Lower lobe of right lung (tissue), 2 donors: ENCODE results near the gene EDN1. TPM values are rescaled to one million over a fixed set of nuclear protein-coding genes. Genes with fewer than 3 reads are reported as not detected.
"Not testable (repeated sequence)": the region's sequence is repeated elsewhere in the genome, so short reads cannot be mapped to it uniquely, and the experiment has no call there.

Experiments
- ATAC-seq, 2 donors: fragments of 200-7000 bp; cut with Tn5 transposase; one replicate each; pipeline ENCODE4 v1.9.1; 2020 to 2022; ENCODE audit warnings: mild to moderate bottlenecking in 2 of 2, moderate library complexity in 2 of 2
- DNase-seq: peaks from one replicate; pipeline ENCODE4 v3.0.0-alpha.2; 2020
- H3K27ac ChIP-seq: fragments of 200-600 bp; one replicate; pipeline ENCODE4 v1.8.0; 2022
- H3K27me3 ChIP-seq: fragments of 200-600 bp; one replicate; pipeline ENCODE4 v1.8.0; 2022; ENCODE audit warnings: low read depth
- H3K36me3 ChIP-seq: fragments of 200-600 bp; one replicate; pipeline ENCODE4 v1.8.0; 2022; ENCODE audit warnings: mild to moderate bottlenecking
- H3K4me1 ChIP-seq: fragments of 200-600 bp; one replicate; pipeline ENCODE4 v1.8.0; 2022
- H3K4me3 ChIP-seq: fragments of 200-600 bp; one replicate; pipeline ENCODE4 v1.8.0; 2022; ENCODE audit warnings: mild to moderate bottlenecking
- H3K9me3 ChIP-seq: fragments of 200-600 bp; one replicate; pipeline ENCODE4 v1.8.0; 2022
- CTCF ChIP-seq: fragments of 200-600 bp; IDR thresholded peaks from one replicate; pipeline ENCODE4 v1.8.0; 2022; ENCODE audit warnings: antibody characterized with exemption, mild to moderate bottlenecking
- intact Hi-C: fragments of 100-400 bp; cut with DNase I; formaldehyde crosslinking; loops from one replicate; pipeline ENCODE4 v1.11.0; 2022
- total RNA-seq: library from RNA; stranded (reverse); fragmentation: NEBNext Ultra II Directional; extraction: Animal tissue kit (Norgen Biotek cat#: 25700); gene quantifications from one replicate; pipeline ENCODE4 v1.2.1, GENCODE V29; 2021
- donor health status: DM: no; HTN: yes; CAD: no; lungs with severe emphysema.

EDN1 gene
- total RNA-seq, 1 donor from 2014 or later, result 61.2 TPM

DNA sequence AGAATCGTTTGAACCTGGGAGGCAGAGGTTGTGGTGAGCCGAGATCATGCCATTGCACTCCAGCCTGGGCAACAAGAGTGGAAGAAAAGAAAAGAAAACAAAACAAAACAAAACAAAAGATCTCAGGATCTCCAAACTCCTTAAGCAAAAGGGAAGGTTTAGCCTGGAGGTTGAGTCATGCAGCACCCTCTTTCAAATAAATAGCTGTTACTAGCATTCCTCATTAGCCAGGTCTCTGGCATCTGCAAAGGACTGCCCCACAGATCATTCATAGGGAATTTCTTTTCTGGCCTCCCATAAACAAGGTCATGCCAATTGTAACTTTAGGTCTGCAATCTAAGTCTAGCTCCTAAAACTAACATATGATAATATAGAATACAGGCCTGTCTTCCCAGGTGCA lies 37.2 kb downstream of the EDN1 start:
- no peak overlapping the region for H3K27ac ChIP-seq
- H3K27me3 ChIP-seq, result no peaks in the 10 kb centered on the region
- H3K4me3 ChIP-seq, result no peak overlapping the region
- no peaks in the 10 kb centered on the region for H3K36me3 ChIP-seq
- ATAC-seq (no peak), DNase-seq (no peak)
- peaks cover 13% of the 10 kb centered on the region for H3K4me1 ChIP-seq
- intact Hi-C loops, result no loop called here
- no peaks in the 10 kb centered on the region for H3K9me3 ChIP-seq
- TF ChIP-seq CTCF, result no peak

DNA sequence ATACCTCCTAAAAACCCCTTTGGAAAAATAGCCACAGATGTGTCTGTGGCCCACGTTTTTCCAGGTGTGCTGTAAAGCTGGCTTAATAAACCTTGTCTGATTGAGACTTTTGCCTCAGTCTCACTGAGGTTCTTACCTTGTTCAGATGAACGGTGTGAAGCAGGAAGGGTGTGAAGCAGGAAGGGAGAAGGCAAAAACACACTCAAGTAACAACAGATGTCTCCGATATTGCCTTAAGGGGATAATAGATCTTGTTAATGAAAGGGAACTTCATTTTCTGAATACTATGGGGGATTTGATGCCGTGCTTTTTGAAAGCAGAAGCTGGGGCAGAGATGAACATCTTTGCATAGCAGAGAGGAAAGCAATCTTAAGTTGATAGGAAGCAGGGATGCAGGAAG lies 37.8 kb downstream of the EDN1 start:
- H3K4me3 ChIP-seq, result no peak overlapping the region
- intact Hi-C loops, result no loop called here
- DNase-seq, result no peak
- TF ChIP-seq CTCF, result no peak
- no peaks in the 10 kb centered on the region for H3K9me3 ChIP-seq
- ATAC-seq, result no peak
- no peak overlapping the region for H3K27ac ChIP-seq
- no peaks in the 10 kb centered on the region for H3K27me3 ChIP-seq
- no peaks in the 10 kb centered on the region for H3K36me3 ChIP-seq
- peaks cover 13% of the 10 kb centered on the region for H3K4me1 ChIP-seq

DNA sequence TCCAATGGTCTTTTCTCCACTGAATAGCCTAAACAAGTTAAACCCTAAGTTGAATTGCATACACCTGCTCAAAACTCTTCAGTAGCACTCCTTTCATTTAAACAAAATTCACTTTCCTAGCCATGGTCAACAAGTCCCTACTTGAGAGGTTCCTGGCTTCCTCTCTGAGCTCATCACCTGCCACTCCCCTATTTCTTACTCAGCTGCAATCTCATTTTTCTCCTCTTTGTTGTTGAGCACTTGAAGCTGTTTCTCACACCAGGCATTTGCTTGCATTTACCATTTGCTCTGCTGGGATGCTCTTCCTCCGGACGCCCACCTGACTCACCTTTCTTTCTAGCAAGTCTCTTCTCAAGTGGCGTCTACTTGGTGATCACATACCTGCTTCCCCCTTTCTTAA lies 38.5 kb downstream of the EDN1 start:
- H3K27me3 ChIP-seq, result no peaks in the 10 kb centered on the region
- no peak for TF ChIP-seq CTCF
- peaks cover 13% of the 10 kb centered on the region for H3K4me1 ChIP-seq
- H3K9me3 ChIP-seq, result no peaks in the 10 kb centered on the region
- DNase-seq (no peak), ATAC-seq (peak; percentile 21 to 24)
- H3K4me3 ChIP-seq, result no peak overlapping the region
- intact Hi-C loops, result no loop called here
- H3K36me3 ChIP-seq, result no peaks in the 10 kb centered on the region
- no peak overlapping the region for H3K27ac ChIP-seq

DNA sequence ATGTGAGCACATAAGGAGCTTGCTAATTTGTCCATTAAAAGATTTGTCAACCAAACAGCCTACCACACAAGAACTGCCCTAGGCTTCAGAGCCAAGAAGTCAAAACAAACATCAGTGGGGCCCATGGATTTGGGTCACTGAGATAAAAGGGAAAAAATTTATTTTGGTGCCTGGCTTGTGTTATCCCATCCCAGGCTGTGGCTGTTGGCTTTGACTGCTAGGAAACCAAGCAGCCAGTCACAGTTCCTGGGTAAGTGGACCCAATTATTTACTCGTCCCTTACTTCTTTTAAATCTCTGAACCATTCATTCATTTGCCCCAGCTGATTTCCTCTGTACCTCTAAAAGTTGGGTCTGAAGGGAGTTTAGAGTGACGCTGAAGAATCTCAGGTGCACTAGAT lies 41.3 kb downstream of the EDN1 start:
- no peak for TF ChIP-seq CTCF
- Histone ChIP-seq H3K36me3 (no peaks in the 10 kb centered on the region), H3K27ac (peak overlapping the region; percentile 48), H3K4me3 (no peak overlapping the region), H3K9me3 (no peaks in the 10 kb centered on the region), H3K4me1 (peaks cover 8% of the 10 kb centered on the region), H3K27me3 (no peaks in the 10 kb centered on the region)
- peak in 1 of 2 donors; percentile 42 for ATAC-seq
- DNase-seq, result no peak
- intact Hi-C loops, result no loop called here

DNA sequence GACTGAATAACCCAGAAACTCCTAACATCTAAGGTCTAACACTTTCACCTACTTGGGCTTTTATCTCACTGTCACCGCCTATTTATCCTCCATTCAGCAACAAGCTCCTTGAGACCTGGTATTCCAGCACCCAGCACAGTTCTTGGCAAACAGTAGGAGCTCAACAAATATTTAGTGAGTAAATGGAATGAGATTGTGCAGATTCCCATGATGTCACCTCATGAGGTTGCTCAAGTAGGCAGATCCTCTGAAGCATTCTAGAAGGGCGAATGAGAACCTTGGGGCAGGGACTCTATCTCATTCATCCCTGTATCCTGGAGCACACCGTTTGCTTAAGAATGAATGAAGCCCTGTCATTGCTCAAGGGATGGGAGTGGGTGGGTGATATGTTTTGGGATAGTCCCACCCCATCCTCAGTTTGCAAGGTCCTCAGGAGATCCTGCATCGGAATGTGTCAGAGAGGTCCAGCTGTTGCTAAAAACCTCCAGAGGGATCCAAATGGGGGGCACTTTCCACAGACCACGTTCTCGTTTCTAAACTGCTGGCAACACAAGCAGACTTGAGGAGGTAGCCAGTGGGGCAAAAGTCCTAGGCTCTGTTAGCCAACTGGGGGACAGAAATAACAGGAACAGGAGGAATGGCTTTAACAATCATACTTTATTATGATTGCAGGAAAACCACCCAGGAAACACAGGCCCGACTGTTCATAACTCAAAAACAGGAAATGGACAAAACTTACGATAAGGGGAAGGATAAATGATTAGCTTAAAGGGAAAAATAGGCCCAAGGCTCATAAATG lies 42.0 kb downstream of the EDN1 start:
- ATAC-seq, result peak; percentile 79 to 87

DNA sequence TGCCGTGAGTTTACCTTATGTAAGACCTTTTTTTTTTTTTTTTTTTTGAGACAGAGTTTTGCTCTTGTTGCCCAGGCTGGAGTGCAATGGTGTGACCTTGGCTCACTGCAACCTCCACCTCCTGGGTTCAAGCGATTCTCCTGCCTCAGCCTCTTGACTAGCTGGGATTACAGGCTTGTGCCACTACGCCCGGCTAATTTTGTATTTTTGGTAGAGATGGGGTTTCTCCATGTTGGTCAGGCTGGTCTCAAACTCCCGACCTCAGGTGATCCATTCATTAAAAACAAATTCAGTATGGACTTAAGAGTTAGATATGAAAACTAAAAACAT lies 42.6 kb downstream of the EDN1 start:
- H3K36me3 ChIP-seq, DNase-seq, H3K4me1 ChIP-seq, ATAC-seq, H3K27me3 ChIP-seq, H3K4me3 ChIP-seq, intact Hi-C loops, H3K9me3 ChIP-seq: not testable (repeated sequence)
- peak overlapping the region; percentile 48 for H3K27ac ChIP-seq

More for the DNA sequence above, 42.0 kb downstream of the EDN1 start:
- Histone ChIP-seq H3K9me3 (no peaks in the 10 kb centered on the region), H3K4me1 (peaks cover 8% of the 10 kb centered on the region), H3K4me3 (no peak overlapping the region), H3K27ac (peak overlapping the region; percentile 48), H3K27me3 (no peaks in the 10 kb centered on the region), H3K36me3 (no peaks in the 10 kb centered on the region)
- no peak for TF ChIP-seq CTCF
- no peak for DNase-seq
- intact Hi-C loops, result no loop called here
